NCI-H1092 treated with DMSO at 0.1 percent for 48 hours (cell line): ENCODE measurements around the gene SART3.

Experiments used
- DNase-seq: peaks from one replicate; lab custom pipeline; 2025; lab: John Stamatoyannopoulos, UW

The SART3 gene

GRCh38 chr12:108560752-108561719 is at the start of gene SART3:
Gene SART3 (minus strand): TSS chr12:108561173. CDS start chr12:108561154, 19 bp downstream.
- peak; percentile 93 for DNase-seq

GRCh38 chr12:108610336-108610815 is 49.4 kb upstream of the SART3 start:
- DNase-seq, result no peak

- no peak for DNase-seq
Measured at GRCh38 chr12:108609537-108610335, 48.8 kb upstream of the SART3 start.

- no peak for DNase-seq
Measured at GRCh38 chr12:108608616-108609015, 47.6 kb upstream of the SART3 start.

- DNase-seq, result no peak
Measured at GRCh38 chr12:108607981-108608600, 47.1 kb upstream of the SART3 start.

GRCh38 chr12:108606492-108606891 is 45.5 kb upstream of the SART3 start:
- DNase-seq, result no peak

- no peak for DNase-seq
Measured at GRCh38 chr12:108605690-108606406, 44.9 kb upstream of the SART3 start.

GRCh38 chr12:108605000-108605689 is 44.2 kb upstream of the SART3 start:
- no peak for DNase-seq

- no peak for DNase-seq
Measured at GRCh38 chr12:108604208-108604941, 43.4 kb upstream of the SART3 start.

- DNase-seq, result no peak
Measured at GRCh38 chr12:108603743-108604142, 42.8 kb upstream of the SART3 start.

- no peak for DNase-seq
Measured at GRCh38 chr12:108602976-108603704, 42.2 kb upstream of the SART3 start.

GRCh38 chr12:108602209-108602705 is 41.3 kb upstream of the SART3 start:
- DNase-seq, result no peak

GRCh38 chr12:108600702-108601007 is 39.7 kb upstream of the SART3 start:
- DNase-seq, result no peak

- DNase-seq, result no peak
Measured at GRCh38 chr12:108599948-108600701, 39.2 kb upstream of the SART3 start.

- no peak for DNase-seq
Measured at GRCh38 chr12:108599541-108599940, 38.6 kb upstream of the SART3 start.

- DNase-seq, result no peak
Measured at GRCh38 chr12:108598553-108599250, 37.7 kb upstream of the SART3 start.

GRCh38 chr12:108597559-108598471 is 36.8 kb upstream of the SART3 start, which contains the start of gene TMEM119:
Gene TMEM119 (minus strand): TSS chr12:108598084. CDS start chr12:108592383, 5,701 bp downstream.
- DNase-seq, result no peak
